Common myeloid progenitor, CD34-positive (primary cell): ENCODE data around the gene DOK5.

ENCODE experiments used
- CTCF ChIA-PET: fragments of 350-600 bp; sonication (Branson Sonifier 250); formaldehyde crosslinking; loops from one replicate; lab custom pipeline; 2021; ENCODE audit warnings: antibody characterized with exemption; lab: Charles Lee
- POLR2A ChIA-PET: fragments of 350-600 bp; sonication (Branson Sonifier 250); formaldehyde crosslinking; loops from one replicate; lab custom pipeline; 2021; ENCODE audit warnings: antibody characterized with exemption; lab: Charles Lee
- DNase-seq, 3 donors: peaks; one replicate each; pipeline versions ENCODE4 v3.0.0 to v3.0.0-alpha.2; 2013
- H3K27ac ChIP-seq, 2 experiments: 1 replicate in 1 of 2; 2 replicates in 1 of 2; pipeline ENCODE4 v1.7.0; 2013; ENCODE audit warnings: inconsistent platforms in 2 of 2, low read length in 2 of 2, mild to moderate bottlenecking in 2 of 2, low read depth in 1 of 2, moderate library complexity in 1 of 2; ENCODE audit not compliant: severe bottlenecking in 2 of 2, insufficient read depth in 1 of 2, poor library complexity in 1 of 2
- H3K27me3 ChIP-seq, 5 experiments: replicated peaks in 2 of 5; 1 replicate in 3 of 5; 2 replicates in 2 of 5; pipeline versions ENCODE4 v1.6.1 to v1.7.0; 2013; ENCODE audit warnings: low read length in 4 of 5, mild to moderate bottlenecking in 2 of 5, moderate library complexity in 2 of 5, inconsistent platforms in 1 of 5; ENCODE audit not compliant: insufficient read depth in 5 of 5, control insufficient read depth in 4 of 5
- H3K36me3 ChIP-seq, 4 experiments: 1 replicate in 2 of 4; 2 replicates in 2 of 4; pipeline versions ENCODE4 v1.6.1 to v1.7.0; 2013; ENCODE audit warnings: low read length in 3 of 4, control low read depth in 1 of 4, mild to moderate bottlenecking in 1 of 4; ENCODE audit not compliant: control insufficient read depth in 4 of 4, insufficient read depth in 4 of 4
- H3K4me1 ChIP-seq, 4 experiments: 1 replicate in 3 of 4; 2 replicates in 1 of 4; pipeline versions ENCODE4 v1.6.1 to v1.7.1; 2013; ENCODE audit warnings: low read length in 3 of 4, mild to moderate bottlenecking in 3 of 4, control low read depth in 1 of 4, inconsistent platforms in 1 of 4, moderate library complexity in 1 of 4; ENCODE audit not compliant: control insufficient read depth in 4 of 4, insufficient read depth in 4 of 4; ENCODE audit errors: control extremely low read depth in 1 of 4
- H3K4me3 ChIP-seq, 7 experiments: 1 replicate in 4 of 7; 2 replicates in 3 of 7; pipeline versions ENCODE4 v1.5.1 to v1.7.0; 2013; ENCODE audit warnings: mild to moderate bottlenecking in 7 of 7, low read length in 6 of 7, moderate library complexity in 6 of 7, inconsistent platforms in 2 of 7, low read depth in 2 of 7, control low read depth in 1 of 7; ENCODE audit not compliant: insufficient read depth in 4 of 7, control insufficient read depth in 1 of 7; ENCODE audit errors: extremely low read depth in 1 of 7
- H3K9me3 ChIP-seq, 5 experiments: 1 replicate in 4 of 5; 2 replicates in 1 of 5; pipeline versions ENCODE4 v1.6.1 to v1.7.1; 2013; ENCODE audit warnings: low read length in 4 of 5, mild to moderate bottlenecking in 2 of 5, inconsistent platforms in 1 of 5, low read depth in 1 of 5, moderate library complexity in 1 of 5; ENCODE audit not compliant: control insufficient read depth in 4 of 5, insufficient read depth in 2 of 5; ENCODE audit errors: control extremely low read depth in 1 of 5
- WGBS: methylation state at CpG from one replicate; pipeline ENCODE4 v1.1.5; 2013; ENCODE audit not compliant: insufficient coverage; 5-methylcytosine and 5-hydroxymethylcytosine counted together

The DOK5 gene

DNA sequence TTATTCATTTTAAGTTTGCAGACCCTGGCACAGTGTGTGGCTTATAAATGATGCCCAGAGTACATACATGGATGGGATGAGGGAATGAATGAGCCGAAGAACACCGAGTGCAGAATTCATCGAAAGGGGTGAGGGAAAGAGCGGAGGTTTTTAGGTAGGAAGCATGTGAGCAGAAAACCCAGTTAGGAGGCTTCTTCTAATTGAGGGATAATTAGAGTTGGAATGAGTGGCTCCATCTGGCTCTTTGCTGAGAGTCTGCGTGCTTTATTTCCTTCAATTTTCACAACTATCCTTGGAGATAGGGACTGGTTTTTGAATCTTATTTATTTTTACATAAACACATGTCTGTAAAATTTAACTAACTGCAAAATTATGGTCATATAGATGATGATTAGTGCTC lies 150.7 kb downstream of the DOK5 start:
- Histone ChIP-seq H3K36me3 (no peaks in the 10 kb centered on the region), H3K4me1 (no peaks in the 10 kb centered on the region), H3K27me3 (peaks cover 0 to 7% (median 0%) of the 10 kb centered on the region in 5 experiments), H3K27ac (no peak overlapping the region), H3K9me3 (no peaks in the 10 kb centered on the region), H3K4me3 (no peak overlapping the region)
- no peak for DNase-seq
- ChIA-PET POLR2A (no interaction called here), CTCF (no interaction called here)
- WGBS, result 100% methylated on average over 4 of the region's 5 CpGs

DNA sequence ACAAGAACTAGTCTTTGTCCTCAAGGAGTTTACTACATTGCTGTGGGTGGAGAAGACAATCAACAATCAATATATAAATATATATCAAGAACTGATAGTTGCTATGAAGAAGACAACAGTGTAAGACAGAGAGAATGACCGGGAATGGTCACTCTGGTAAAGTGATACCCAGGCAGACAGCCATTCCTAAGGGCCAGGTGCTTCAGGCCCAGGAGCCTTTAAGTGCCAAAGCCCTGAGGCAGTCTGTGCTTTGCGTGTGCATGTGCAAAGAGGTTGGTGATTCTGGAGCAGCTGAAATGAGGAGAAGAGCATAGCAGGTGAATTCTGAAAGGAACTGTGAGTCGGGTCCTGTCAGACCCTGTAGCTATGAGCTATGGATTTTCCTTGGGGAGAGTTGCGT lies 154.2 kb downstream of the DOK5 start:
- DNase-seq, result no peak
- Histone ChIP-seq H3K9me3 (no peaks in the 10 kb centered on the region), H3K27me3 (peaks cover 0 to 5% (median 0%) of the 10 kb centered on the region in 5 experiments), H3K27ac (no peak overlapping the region), H3K4me1 (peaks cover 0 to 6% (median 0%) of the 10 kb centered on the region in 4 experiments), H3K36me3 (no peaks in the 10 kb centered on the region), H3K4me3 (no peak overlapping the region)
- WGBS, result 100% methylated on average over 4 of the region's 4 CpGs
- POLR2A ChIA-PET, result no interaction called here
- CTCF ChIA-PET, result no interaction called here

DNA sequence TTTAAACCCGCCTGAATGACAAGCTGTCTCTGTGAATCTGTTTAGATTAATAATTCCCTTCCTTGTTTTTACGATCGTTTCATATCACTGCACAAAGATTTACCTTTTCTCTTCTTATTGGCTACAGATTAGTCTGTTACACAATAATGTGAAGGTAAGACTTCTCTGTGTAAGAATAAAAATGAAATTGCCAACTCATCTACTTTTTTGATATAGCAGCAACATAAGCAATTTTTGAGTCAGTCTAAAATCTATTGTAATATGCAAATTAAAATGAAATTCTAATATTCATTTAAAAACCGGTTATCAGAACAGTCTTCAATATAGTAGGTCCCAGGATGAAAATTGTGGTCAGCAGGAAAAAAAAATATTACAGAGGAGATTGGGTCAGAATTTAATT lies 155.2 kb downstream of the DOK5 start:
- H3K36me3 ChIP-seq, result no peaks in the 10 kb centered on the region
- no peak for DNase-seq
- H3K27ac ChIP-seq, result no peak overlapping the region
- H3K27me3 ChIP-seq, result peaks cover 0 to 2% (median 0%) of the 10 kb centered on the region in 5 experiments
- ChIA-PET CTCF (no interaction called here), POLR2A (no interaction called here)
- H3K4me1 ChIP-seq, result peaks cover 0 to 6% (median 0%) of the 10 kb centered on the region in 4 experiments
- H3K9me3 ChIP-seq, result no peaks in the 10 kb centered on the region
- WGBS, result no CpG with 5 or more reads among the region's 4 CpGs
- H3K4me3 ChIP-seq, result no peak overlapping the region

DNA sequence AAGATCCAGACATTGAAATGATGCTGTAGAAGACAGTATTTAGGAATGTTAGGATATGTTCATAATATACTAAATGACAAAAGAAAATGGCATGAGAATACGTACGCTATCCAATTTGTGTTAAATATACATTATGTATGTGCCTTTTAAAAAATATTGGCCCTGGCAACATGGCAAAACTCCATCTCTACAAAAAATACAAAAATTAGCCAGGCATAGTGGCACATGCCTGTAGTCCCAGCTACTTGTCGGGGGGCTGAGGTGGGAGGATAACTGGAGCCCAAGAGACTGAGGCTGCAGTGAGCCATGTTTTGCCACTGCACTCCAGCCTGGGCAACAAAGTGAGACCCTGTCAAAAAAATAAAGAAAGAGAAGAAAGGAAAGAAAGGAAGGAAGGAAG lies 155.7 kb downstream of the DOK5 start:
- WGBS, result 100% methylated on average over 1 of the region's 3 CpGs
- ChIA-PET CTCF (no interaction called here), POLR2A (no interaction called here)
- DNase-seq, result no peak
- no peaks in the 10 kb centered on the region for H3K9me3 ChIP-seq
- H3K27ac ChIP-seq, result no peak overlapping the region
- H3K27me3 ChIP-seq, result peaks cover 0 to 2% (median 0%) of the 10 kb centered on the region in 5 experiments
- no peaks in the 10 kb centered on the region for H3K36me3 ChIP-seq
- H3K4me1 ChIP-seq, result peaks cover 0 to 6% (median 0%) of the 10 kb centered on the region in 4 experiments
- no peak overlapping the region for H3K4me3 ChIP-seq

DNA sequence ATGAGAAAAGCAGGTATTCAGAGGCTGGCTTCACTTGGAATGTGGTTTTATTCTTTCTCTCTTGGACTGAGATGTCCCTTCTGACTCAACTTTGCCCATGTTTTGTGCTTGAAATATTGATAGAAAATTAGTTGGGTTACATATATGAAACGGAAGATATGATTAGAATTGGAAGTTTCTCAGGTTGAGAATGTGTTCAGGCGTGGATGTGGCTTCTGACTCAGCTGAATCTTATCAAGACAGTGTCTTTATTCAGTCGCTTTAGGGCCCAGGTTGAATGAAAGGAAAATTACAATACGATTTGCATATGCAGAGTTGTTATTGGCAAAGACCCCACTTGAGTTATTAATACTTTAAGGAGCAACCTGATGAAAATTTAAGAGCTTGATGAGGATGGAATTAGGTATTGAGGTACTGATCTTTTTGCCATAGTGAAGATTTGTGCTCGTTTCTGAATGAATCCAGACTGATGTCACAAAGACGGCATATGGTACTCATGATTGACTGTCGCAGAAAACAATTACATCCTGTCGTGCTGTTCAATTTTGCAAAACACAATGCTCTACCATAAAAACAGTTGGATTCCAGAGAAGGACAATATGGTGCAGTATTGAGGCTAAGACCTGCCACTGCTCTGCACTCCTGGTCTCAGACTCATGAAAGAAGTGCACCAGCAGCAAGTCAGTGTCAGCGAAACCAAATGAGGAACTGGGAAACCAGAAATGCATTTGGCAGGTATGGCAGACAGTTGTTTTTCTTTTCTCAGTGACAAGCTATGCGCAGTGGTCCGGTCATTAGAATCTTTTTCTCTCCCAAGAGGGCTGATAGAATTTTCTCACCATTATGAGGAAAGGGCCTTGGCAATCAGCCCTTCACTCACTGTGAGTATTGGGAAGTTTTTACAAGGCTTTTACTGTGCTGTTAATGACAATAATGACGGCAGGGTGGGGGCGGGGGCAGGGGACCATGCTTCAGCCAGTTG lies 158.3 kb downstream of the DOK5 start:
- no peak overlapping the region for H3K27ac ChIP-seq
- peaks cover 0 to 6% (median 0%) of the 10 kb centered on the region in 4 experiments for H3K4me1 ChIP-seq
- no peaks in the 10 kb centered on the region for H3K36me3 ChIP-seq
- peak in 2 of 3 donors; percentile 42 to 47 for DNase-seq
- peaks cover 0 to 2% (median 0%) of the 10 kb centered on the region in 5 experiments for H3K27me3 ChIP-seq
- ChIA-PET POLR2A (no interaction called here), CTCF (interaction anchor here (0.7 to 1.4 kb wide), 3 partner anchors 8 to 535 kb away, joined by 3 read pairs; no protein-coding TSS in a partner anchor)
- 62% methylated on average over 9 of the region's 13 CpGs for WGBS
- peak overlapping the region in 2 of 7 experiments; percentile 1 to 22 for H3K4me3 ChIP-seq
- H3K9me3 ChIP-seq, result no peaks in the 10 kb centered on the region

DNA sequence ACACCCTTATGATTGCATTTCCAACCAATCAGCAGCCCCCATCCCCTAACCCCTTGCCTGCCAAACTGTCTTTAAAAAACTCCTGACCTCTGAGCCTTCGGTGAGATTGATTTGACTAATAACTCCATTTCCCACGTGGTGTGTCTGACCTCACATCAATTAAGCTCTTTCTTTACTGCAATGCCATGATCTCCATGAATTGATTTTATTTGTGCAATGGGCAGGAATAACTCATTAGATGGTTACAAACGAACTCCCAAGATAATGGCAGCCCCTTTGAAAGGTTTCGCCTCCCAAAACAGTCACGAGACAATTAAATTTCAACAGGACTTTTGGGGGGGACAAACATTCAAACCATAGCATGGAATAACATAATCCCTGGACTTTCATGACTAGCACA lies 161.2 kb downstream of the DOK5 start:
- Histone ChIP-seq H3K9me3 (no peaks in the 10 kb centered on the region), H3K27ac (no peak overlapping the region), H3K4me1 (peaks cover 0 to 6% (median 0%) of the 10 kb centered on the region in 4 experiments), H3K27me3 (no peaks in the 10 kb centered on the region), H3K4me3 (no peak overlapping the region), H3K36me3 (no peaks in the 10 kb centered on the region)
- DNase-seq, result no peak
- CTCF ChIA-PET, result no interaction called here
- POLR2A ChIA-PET, result no interaction called here
- WGBS, result 72% methylated on average over 3 of the region's 5 CpGs

DNA sequence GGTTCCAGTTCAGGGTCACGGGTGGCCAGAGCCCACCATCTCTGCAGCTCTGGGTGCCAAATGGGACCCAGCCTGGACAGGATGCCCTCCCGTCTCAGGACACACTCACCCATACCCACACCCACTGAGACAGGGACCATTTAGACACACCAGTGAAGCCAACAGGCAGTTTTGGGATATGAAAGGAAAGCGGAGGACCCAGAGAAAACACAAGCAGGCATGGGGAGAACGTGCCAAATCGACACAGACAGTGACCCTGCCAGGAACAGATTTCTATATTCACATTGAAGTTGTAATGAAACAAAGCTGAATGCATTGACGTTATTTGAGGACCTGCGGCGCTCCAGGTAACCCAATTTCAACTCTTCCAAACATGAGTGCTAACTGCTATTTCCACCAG lies 164.5 kb downstream of the DOK5 start:
- Histone ChIP-seq H3K27me3 (no peaks in the 10 kb centered on the region), H3K27ac (no peak overlapping the region), H3K9me3 (no peaks in the 10 kb centered on the region), H3K36me3 (no peaks in the 10 kb centered on the region), H3K4me1 (no peaks in the 10 kb centered on the region), H3K4me3 (no peak overlapping the region)
- POLR2A ChIA-PET, result no interaction called here
- DNase-seq, result no peak
- WGBS, result 98% methylated on average over 7 of the region's 8 CpGs
- CTCF ChIA-PET, result interaction anchor here (1.5 kb wide), 1 partner anchor 421 kb away, joined by 4 read pairs; no protein-coding TSS in a partner anchor
